GM19099 (cell line): ENCODE results near the gene CDC42EP1.

ENCODE experiments used
- POLR2A ChIP-seq: IDR thresholded peaks from 3 replicates; pipeline ENCODE4 v1.6.1; 2011; ENCODE audit warnings: low read depth; ENCODE audit not compliant: insufficient read length; ENCODE audit errors: extremely low read depth

The CDC42EP1 gene

GRCh38 chr22:37566329-37566837 lies 6.1 kb downstream of the CDC42EP1 start:
- no peak for TF ChIP-seq POLR2A

- no peak for TF ChIP-seq POLR2A
Observed at GRCh38 chr22:37566903-37567798, 6.9 kb downstream of the CDC42EP1 start.

- no peak for TF ChIP-seq POLR2A
Observed at GRCh38 chr22:37568012-37568411, 7.7 kb downstream of the CDC42EP1 start.

DNA sequence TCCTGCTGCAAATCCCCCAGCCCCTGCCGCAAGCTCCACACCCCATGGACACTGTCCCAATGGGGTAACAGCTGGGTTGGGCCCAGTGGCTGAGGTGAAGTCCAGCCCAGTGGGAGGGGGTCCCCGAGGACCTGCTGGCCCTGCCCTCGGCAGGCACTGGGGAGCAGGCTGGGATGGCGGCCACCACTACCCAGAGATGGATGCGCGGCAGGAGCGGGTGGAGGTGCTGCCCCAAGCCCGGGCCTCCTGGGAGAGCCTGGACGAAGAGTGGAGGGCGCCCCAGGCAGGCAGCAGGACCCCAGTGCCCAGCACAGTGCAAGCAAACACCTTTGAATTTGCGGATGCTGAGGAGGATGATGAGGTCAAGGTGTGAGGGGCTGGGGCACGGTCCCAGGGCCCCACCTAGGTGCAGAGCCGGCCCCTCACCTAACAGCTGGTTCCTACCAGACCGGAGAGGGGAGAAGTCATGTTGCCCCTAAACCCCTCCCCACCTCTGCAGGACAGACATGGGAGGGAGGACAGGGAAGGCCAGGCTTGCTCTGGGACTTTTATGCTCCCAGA lies 8.2 kb downstream of the CDC42EP1 start:
- TF ChIP-seq POLR2A, result no peak

- TF ChIP-seq POLR2A, result no peak
Observed at GRCh38 chr22:37569009-37569920, 9.0 kb downstream of the CDC42EP1 start.

GRCh38 chr22:37569921-37570660 lies 9.8 kb downstream of the CDC42EP1 start:
- no peak for TF ChIP-seq POLR2A

DNA sequence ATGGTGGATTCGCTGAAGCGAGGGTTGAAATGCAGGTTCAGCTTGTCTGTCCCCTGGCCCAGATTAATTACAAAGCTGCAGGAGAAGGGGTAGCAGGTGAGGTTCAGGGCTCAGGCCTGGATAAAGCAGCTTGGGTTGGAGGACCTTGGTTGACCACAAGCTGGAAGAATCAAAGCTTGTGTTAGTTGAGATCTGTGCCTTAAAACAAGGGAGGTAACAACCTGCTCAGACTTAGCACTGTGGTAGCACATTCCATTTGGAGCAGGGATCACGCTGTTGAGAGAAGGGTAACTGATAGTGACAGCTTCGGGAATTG lies 10.3 kb downstream of the CDC42EP1 start:
- TF ChIP-seq POLR2A, result no peak

DNA sequence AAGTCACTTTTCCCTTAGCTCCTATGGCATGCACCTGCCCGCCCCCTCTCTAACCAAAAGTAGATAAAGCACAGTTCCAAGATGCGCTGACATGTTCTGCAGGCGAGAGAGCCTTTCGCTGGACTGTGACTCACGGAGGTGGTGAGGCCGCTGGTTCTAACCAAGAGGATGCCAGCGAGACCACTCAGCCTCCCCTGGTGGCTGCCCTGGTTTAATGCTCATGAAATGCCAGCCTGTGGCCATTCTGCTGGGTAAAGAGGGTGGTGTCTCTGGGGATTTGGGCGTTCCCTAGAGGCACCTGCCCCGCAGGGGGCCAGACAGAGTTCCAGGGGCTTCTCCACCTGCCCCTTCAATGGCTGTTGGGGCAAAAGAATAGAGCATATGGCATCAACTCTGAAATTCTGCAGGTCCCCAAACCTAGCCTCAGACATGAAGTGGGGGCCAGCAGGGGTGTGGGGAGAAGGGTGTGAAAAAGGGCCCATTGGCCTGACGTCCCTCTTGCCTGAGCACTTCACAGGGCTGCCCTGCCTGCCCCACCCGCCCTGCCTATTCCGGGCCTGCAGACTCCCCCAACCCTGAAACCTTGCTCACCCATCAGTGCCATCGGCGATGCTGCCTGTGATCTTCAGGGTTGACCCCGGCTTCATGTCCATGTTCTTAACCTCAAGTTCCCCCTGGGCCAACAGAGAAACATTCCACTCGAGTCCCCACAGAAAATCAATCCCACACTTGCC lies 11.1 kb downstream of the CDC42EP1 start:
- TF ChIP-seq POLR2A, result no peak

DNA sequence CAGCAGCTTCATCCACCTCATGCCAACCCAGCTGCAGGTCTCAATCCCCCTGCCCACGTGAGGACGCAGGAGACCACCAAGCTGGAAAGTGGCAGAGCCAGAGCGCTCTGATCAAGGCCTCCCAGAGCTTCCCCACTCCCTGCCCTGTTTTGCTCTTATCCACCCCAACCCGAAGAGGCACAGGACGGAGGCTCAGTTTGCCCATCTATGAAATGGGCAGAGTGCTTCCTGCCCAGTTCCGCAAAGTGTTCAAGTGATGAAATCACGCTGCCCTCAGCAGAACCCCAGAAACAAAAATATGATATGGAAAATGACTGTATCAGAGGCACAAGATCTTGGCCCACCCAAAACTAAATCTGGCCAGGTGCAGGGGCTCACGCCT lies 11.7 kb downstream of the CDC42EP1 start:
- TF ChIP-seq POLR2A, result no peak

GRCh38 chr22:37575490-37576003 lies 15.3 kb downstream of the CDC42EP1 start:
- no peak for TF ChIP-seq POLR2A

- no peak for TF ChIP-seq POLR2A
Observed at GRCh38 chr22:37578002-37578401, 17.7 kb downstream of the CDC42EP1 start.

GRCh38 chr22:37581504-37581903 lies 21.2 kb downstream of the CDC42EP1 start:
- no peak for TF ChIP-seq POLR2A

GRCh38 chr22:37582526-37582925 lies 22.2 kb downstream of the CDC42EP1 start:
- no peak for TF ChIP-seq POLR2A
